Activated T-helper 17 cell treated with anti-CD3 and anti-CD28 coated beads, Interleukin-2, amount 50 U/mL, for 72 hours (primary cell): Measurements from ENCODE around the gene ADCK2. TPM values are rescaled to one million over a fixed set of nuclear protein-coding genes. Genes with fewer than 3 reads are reported as not detected.
"Not testable (repeated sequence)": the region's sequence is repeated elsewhere in the genome, so short reads cannot be mapped to it uniquely, and the experiment has no call there.

Experiments used
- ATAC-seq: fragments of 150-1000 bp; cut with Tn5 transposase; replicated peaks from 2 replicates; pipeline ENCODE4 v1.10.0; 2021; ENCODE audit warnings: mild to moderate bottlenecking, moderate library complexity
- H3K27ac Mint-ChIP-seq: one replicate; pipeline ENCODE4 v1.8.0; 2022; ENCODE audit warnings: mixed read lengths
- H3K27me3 Mint-ChIP-seq: one replicate; pipeline ENCODE4 v1.8.0; 2022; ENCODE audit warnings: mixed read lengths
- H3K36me3 Mint-ChIP-seq: one replicate; pipeline ENCODE4 v1.8.0; 2022; ENCODE audit warnings: low read depth, mild to moderate bottlenecking, mixed read lengths
- H3K4me1 Mint-ChIP-seq: one replicate; pipeline ENCODE4 v1.8.0; 2022; ENCODE audit warnings: mixed read lengths
- H3K4me3 Mint-ChIP-seq: one replicate; pipeline ENCODE4 v1.8.0; 2022; ENCODE audit warnings: mild to moderate bottlenecking, mixed read lengths
- H3K9me3 Mint-ChIP-seq: one replicate; pipeline ENCODE4 v1.8.0; 2022; ENCODE audit warnings: mixed read lengths
- total RNA-seq, 2 donors: library from RNA; stranded (reverse); gene quantifications; one replicate each; pipeline ENCODE4 v1.2.3, GENCODE V29; 2022

Gene ADCK2
- total RNA-seq, 2 donors from 2014 or later, result 16.6 to 28.4 TPM

DNA sequence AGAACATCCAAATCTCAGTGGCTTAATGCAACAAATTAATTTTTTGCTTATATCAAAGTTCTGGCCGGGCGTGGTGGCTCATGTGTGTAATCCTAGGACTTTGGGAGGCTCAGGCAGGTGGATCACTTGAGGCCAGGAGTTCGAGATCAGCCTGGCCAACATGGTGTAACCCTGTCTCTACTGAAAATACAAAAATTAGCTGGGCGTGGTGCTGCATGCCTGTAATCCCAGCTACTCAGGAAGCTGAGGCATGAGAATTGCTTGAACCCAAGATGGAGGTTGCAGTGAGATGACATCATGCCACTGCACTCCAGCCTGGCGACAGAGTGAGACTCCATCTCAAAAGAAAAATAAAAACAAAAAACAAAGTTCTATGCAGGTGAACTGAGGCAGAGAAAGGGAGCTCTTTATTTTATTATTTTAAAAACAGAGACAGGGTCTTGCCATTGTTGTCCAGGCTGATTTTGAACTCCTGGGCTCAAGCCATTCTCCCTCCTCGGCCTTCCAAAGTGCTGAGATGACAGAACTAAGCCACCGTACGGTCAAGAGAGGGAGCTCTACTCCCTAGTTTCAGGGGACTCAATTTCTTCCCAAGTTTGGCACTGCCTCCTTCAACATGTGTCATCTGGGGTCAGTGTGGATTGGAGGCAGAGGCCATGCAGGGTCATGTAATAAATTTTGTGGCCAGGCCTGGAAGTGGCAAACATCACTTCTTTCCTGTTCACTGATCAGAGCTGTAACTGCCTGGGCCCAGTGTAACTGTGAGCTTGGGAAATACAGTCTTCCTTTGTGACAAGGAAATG, 2.4 kb downstream of the ADCK2 start:
- Mint-ChIP-seq H3K27me3 (no peaks in the 10 kb centered on the region), H3K4me1 (no peaks in the 10 kb centered on the region)

GRCh38 chr7:140675726-140676125, 3.0 kb downstream of the ADCK2 start:
- Mint-ChIP-seq H3K27me3 (no peaks in the 10 kb centered on the region), H3K36me3 (peaks cover 48% of the 10 kb centered on the region), H3K4me3 (peak overlapping the region; percentile 87), H3K9me3 (no peaks in the 10 kb centered on the region), H3K27ac (no peak overlapping the region), H3K4me1 (peaks cover 1% of the 10 kb centered on the region)
- ATAC-seq, result no peak

More for the DNA sequence above, 2.4 kb downstream of the ADCK2 start:
- H3K4me3 Mint-ChIP-seq, result peak overlapping the region; percentile 87
- peaks cover 42% of the 10 kb centered on the region for H3K36me3 Mint-ChIP-seq
- no peaks in the 10 kb centered on the region for H3K9me3 Mint-ChIP-seq
- no peak overlapping the region for H3K27ac Mint-ChIP-seq
- no peak for ATAC-seq

DNA sequence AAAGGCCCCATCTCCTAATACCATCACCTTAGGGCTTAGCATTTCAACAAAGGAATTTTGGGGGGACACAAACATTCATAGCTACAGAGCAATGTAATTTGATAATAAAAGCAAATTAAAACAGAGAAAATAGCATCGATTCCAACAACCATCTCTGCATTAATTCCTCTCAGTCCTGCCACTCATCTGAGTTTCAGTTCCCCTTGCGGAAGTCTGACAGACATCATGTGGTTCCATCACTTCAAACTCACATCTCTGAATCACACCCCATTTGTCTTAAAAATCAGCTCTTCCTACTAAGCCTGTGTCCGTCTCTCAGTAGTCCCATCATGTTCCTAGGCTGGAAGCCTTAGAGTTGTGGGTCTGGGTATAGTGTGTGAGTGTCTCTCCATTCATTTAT, 3.6 kb downstream of the ADCK2 start:
- Mint-ChIP-seq H3K36me3 (peaks cover 53% of the 10 kb centered on the region), H3K27me3 (no peaks in the 10 kb centered on the region), H3K9me3 (no peaks in the 10 kb centered on the region), H3K27ac (no peak overlapping the region), H3K4me3 (no peak overlapping the region), H3K4me1 (peaks cover 4% of the 10 kb centered on the region)
- no peak for ATAC-seq

- H3K36me3 Mint-ChIP-seq, result peaks cover 58% of the 10 kb centered on the region
Measured at GRCh38 chr7:140676956-140677355, 4.2 kb downstream of the ADCK2 start.

DNA sequence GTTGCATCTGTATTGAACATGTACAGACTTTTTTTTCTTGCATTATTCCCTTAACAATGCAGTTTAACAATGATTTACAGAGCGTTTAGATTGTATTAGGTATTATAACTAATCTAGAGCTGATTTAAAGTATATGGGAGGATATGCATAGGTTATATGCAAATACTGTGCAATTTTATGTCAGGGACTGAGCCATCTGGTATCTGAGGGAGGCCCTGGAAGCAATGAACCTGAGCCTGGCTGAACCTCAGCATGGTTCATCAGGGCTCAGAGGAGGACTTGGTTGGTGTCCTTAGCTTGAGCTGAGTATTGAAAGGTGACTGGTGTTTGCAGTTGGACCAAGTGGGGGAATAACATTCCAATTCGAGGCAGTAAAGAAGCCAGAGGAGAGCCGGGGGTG, 4.8 kb downstream of the ADCK2 start:
- Mint-ChIP-seq H3K4me3 (no peak overlapping the region), H3K9me3 (no peaks in the 10 kb centered on the region), H3K36me3 (peaks cover 63% of the 10 kb centered on the region), H3K27ac (no peak overlapping the region), H3K27me3 (no peaks in the 10 kb centered on the region), H3K4me1 (peaks cover 4% of the 10 kb centered on the region)
- no peak for ATAC-seq

More at GRCh38 chr7:140676956-140677355, 4.2 kb downstream of the ADCK2 start:
- not testable (repeated sequence) for H3K4me1 Mint-ChIP-seq, H3K4me3 Mint-ChIP-seq, ATAC-seq, H3K9me3 Mint-ChIP-seq, H3K27me3 Mint-ChIP-seq, H3K27ac Mint-ChIP-seq

DNA sequence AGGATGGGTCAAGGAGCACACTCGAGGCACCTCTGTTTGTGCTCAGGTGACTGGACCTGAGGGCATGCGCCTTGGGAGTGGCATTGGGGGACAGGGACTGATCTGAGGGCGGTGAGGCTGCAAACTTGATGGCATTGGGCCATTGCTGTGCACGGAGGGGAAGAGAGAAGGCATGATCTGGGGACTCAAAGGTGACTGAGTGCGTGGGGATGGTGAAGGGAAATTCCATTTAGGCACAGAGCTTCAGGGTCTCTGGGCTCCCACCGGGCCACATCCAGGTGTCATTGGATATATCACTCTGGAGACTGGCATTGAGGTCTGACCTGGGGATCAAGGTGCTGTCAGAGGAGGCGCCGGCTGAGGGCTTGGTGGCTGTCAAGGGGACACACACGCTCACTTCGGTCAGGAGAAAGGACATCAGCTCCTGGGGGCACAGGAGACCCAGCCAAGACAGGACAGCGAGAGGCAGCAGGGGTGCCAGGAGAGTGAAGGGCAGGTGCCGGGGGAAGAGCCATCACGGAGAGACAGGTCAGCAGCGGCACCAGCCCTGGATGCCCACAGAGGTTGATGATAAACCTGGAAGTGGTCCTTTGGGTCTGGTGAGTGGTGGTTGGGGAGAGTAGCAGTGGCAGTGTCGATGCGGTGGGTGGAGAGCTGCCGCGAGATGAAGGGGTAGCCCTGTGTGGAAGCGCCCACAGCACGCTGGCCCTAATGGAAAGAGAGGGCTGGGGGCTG, 5.5 kb downstream of the ADCK2 start:
- H3K27me3 Mint-ChIP-seq, result no peaks in the 10 kb centered on the region
- no peak overlapping the region for H3K27ac Mint-ChIP-seq
- no peak for ATAC-seq
- H3K4me3 Mint-ChIP-seq, result no peak overlapping the region
- peaks cover 63% of the 10 kb centered on the region for H3K36me3 Mint-ChIP-seq
- no peaks in the 10 kb centered on the region for H3K9me3 Mint-ChIP-seq
- peaks cover 4% of the 10 kb centered on the region for H3K4me1 Mint-ChIP-seq

- H3K4me3 Mint-ChIP-seq, result no peak overlapping the region
- H3K36me3 Mint-ChIP-seq, result peaks cover 65% of the 10 kb centered on the region
Measured at GRCh38 chr7:140678816-140679130, 6.0 kb downstream of the ADCK2 start.

GRCh38 chr7:140679186-140679585, 6.4 kb downstream of the ADCK2 start:
- Mint-ChIP-seq H3K27ac (no peak overlapping the region), H3K36me3 (peaks cover 70% of the 10 kb centered on the region), H3K27me3 (no peaks in the 10 kb centered on the region), H3K4me1 (peaks cover 4% of the 10 kb centered on the region), H3K4me3 (no peak overlapping the region), H3K9me3 (no peaks in the 10 kb centered on the region)
- no peak for ATAC-seq

More at GRCh38 chr7:140678816-140679130, 6.0 kb downstream of the ADCK2 start:
- no peaks in the 10 kb centered on the region for H3K27me3 Mint-ChIP-seq
- H3K27ac Mint-ChIP-seq, result no peak overlapping the region
- peaks cover 4% of the 10 kb centered on the region for H3K4me1 Mint-ChIP-seq
- H3K9me3 Mint-ChIP-seq, result no peaks in the 10 kb centered on the region
- ATAC-seq, result no peak

DNA sequence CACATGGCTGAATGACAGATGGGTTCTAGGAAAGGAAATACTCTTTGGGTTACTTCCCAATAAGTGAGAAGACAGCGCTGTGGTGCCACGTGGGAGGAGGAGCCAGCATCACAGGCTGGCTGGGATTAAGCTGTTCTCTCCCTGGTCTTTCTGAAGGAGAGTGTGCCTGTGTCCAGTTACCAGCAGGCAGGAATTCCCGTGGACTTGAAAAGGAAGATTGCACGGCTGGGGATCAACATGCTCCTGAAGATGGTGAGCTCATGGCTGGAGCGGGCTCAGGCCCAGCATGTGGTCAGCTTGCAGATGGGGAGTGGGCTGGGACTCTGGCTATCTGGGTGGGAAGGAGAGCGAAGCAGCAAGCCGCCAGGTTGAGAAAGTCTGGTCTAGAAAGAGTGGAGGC, 8.1 kb downstream of the ADCK2 start:
- Mint-ChIP-seq H3K27me3 (no peaks in the 10 kb centered on the region), H3K9me3 (no peaks in the 10 kb centered on the region), H3K27ac (peak overlapping the region; percentile 39), H3K4me3 (no peak overlapping the region), H3K4me1 (peaks cover 4% of the 10 kb centered on the region), H3K36me3 (peaks cover 81% of the 10 kb centered on the region)
- ATAC-seq, result no peak

DNA sequence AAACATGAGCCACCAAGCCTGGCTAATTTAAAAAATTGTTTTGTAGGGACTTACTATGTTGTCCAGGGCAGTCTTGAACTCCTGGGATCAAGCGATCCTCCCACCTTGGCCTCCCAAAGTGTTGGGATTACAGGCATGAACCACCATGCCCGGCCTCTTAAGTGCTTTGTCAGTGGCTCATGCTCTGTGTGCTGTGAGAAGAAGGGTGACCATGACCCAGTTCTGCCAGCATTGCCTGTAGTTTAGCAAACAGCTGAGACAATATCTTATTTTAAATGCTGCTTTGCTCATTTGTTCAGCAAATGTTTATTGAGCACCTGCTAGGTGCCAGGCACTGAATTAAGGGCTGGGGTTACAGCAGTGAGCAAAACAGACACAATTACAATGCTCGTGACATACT, 9.0 kb downstream of the ADCK2 start:
- Mint-ChIP-seq H3K4me1 (peaks cover 4% of the 10 kb centered on the region), H3K4me3 (no peak overlapping the region), H3K9me3 (no peaks in the 10 kb centered on the region), H3K27me3 (no peaks in the 10 kb centered on the region), H3K27ac (peak overlapping the region; percentile 74), H3K36me3 (peaks cover 73% of the 10 kb centered on the region)
- ATAC-seq, result no peak

- no peak for ATAC-seq
- Mint-ChIP-seq H3K4me3 (no peak overlapping the region), H3K27me3 (no peaks in the 10 kb centered on the region), H3K9me3 (no peaks in the 10 kb centered on the region), H3K4me1 (peaks cover 4% of the 10 kb centered on the region), H3K27ac (no peak overlapping the region), H3K36me3 (peaks cover 72% of the 10 kb centered on the region)
Measured at GRCh38 chr7:140683657-140684056, 10.9 kb downstream of the ADCK2 start.

DNA sequence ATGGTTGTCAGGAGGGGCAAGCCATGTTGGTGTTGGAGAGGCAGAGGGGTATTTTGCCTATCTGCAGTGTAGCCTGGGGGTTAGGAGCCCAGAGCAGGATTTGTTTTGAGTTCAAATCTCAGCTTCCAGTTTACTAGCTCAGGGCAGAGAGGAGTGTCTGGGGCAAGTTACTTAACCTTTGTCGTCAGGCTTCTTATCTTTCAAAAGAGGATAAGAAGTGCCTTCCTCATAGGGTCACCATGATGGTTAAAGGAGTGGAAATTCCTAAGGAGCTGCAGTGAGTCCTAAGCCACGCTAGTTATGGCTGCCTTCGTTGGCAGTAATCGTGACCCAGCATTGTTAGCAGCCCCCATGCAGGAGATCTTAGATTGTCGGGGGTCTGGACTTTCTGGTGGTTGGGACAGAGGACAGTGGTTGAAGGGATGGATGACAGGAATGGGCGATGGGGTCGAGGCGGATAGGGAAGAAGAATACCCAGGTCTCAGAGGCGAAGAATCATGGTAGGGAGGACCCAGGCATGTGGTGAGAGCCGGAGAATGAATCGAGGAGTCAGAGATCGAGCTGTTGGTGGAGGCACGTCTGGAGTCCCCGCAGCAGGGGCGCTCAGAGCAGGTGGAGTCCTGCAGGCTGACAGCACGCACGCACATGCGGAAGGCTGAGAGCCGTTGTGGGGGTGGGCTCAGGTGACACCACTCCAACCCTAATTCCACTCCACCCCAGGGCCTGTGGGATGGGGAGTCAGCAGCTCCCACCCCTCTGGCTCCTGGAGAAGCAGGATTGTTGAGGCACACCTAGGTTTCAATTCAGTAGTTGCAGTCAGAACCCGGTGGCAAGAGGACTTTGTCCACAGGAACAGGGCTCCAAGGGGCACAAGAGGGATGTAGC, 11.6 kb downstream of the ADCK2 start:
- ATAC-seq, result no peak
- no peak overlapping the region for H3K4me3 Mint-ChIP-seq
- H3K27ac Mint-ChIP-seq, result peak overlapping the region; percentile 32
- H3K36me3 Mint-ChIP-seq, result peaks cover 68% of the 10 kb centered on the region
- H3K27me3 Mint-ChIP-seq, result no peaks in the 10 kb centered on the region
- H3K4me1 Mint-ChIP-seq, result peaks cover 4% of the 10 kb centered on the region
- H3K9me3 Mint-ChIP-seq, result no peaks in the 10 kb centered on the region

- Mint-ChIP-seq H3K9me3 (no peaks in the 10 kb centered on the region), H3K4me1 (peaks cover 4% of the 10 kb centered on the region), H3K27ac (no peak overlapping the region), H3K27me3 (no peaks in the 10 kb centered on the region), H3K36me3 (peaks cover 60% of the 10 kb centered on the region), H3K4me3 (no peak overlapping the region)
- ATAC-seq, result no peak
Measured at GRCh38 chr7:140685407-140686087, 12.8 kb downstream of the ADCK2 start.

DNA sequence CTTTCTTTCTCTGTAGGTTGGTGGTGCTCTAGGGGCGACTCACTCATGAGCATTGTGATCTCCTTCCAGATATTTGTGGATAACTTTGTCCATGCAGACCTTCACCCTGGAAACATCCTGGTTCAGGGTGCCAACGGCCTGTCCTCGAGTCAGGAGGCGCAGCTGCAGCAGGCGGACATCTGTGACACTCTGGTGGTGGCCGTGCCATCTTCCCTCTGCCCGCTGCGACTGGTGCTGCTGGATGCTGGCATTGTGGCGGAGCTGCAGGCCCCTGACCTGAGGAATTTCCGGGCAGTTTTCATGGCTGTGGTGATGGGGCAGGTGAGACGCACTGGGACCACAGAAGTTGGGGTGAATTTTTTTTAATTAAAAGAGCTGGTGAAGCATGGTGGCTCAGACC, 14.2 kb downstream of the ADCK2 start:
- no peaks in the 10 kb centered on the region for H3K27me3 Mint-ChIP-seq
- H3K36me3 Mint-ChIP-seq, result peaks cover 62% of the 10 kb centered on the region
- no peak overlapping the region for H3K4me3 Mint-ChIP-seq
- H3K9me3 Mint-ChIP-seq, result no peaks in the 10 kb centered on the region
- no peaks in the 10 kb centered on the region for H3K4me1 Mint-ChIP-seq
- H3K27ac Mint-ChIP-seq, result no peak overlapping the region
- ATAC-seq, result no peak
